Neural progenitor cell (in vitro differentiated cells): ENCODE measurements around the gene EMC1.

Source experiments
- EZH2phosphoT487 ChIP-seq: fragments of 200-600 bp; sonication (generic); IDR thresholded peaks from 2 replicates; pipeline ENCODE4 v1.6.1; 2017; ENCODE audit warnings: antibody characterized with exemption
- TF ChIP-seq, protein P1 (sequence below): fragments of 200-600 bp; sonication (generic); IDR thresholded peaks from 2 replicates; pipeline ENCODE4 v1.5.1; 2017; ENCODE audit warnings: antibody characterized with exemption, mild to moderate bottlenecking

DNA sequence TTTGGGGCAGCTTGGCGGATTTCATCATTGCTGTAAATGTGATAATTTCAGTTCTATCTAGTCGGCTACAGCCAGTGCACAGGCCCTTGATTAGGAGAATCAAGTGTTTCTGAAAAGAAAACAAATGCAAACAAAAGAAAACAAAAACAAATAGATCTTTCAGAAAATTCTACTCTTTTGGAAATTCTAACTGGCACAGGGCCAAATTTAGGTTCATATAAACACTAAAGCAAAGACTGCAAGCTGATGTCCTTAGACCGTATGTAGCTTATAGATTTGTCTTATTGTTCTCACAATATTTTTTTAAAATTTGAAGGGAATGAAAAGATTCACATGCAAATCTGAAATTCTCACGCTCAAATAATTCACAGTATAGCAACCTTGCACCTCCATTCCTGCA, 52.5 kb downstream of the EMC1 start:
- TF ChIP-seq, protein P1, sequence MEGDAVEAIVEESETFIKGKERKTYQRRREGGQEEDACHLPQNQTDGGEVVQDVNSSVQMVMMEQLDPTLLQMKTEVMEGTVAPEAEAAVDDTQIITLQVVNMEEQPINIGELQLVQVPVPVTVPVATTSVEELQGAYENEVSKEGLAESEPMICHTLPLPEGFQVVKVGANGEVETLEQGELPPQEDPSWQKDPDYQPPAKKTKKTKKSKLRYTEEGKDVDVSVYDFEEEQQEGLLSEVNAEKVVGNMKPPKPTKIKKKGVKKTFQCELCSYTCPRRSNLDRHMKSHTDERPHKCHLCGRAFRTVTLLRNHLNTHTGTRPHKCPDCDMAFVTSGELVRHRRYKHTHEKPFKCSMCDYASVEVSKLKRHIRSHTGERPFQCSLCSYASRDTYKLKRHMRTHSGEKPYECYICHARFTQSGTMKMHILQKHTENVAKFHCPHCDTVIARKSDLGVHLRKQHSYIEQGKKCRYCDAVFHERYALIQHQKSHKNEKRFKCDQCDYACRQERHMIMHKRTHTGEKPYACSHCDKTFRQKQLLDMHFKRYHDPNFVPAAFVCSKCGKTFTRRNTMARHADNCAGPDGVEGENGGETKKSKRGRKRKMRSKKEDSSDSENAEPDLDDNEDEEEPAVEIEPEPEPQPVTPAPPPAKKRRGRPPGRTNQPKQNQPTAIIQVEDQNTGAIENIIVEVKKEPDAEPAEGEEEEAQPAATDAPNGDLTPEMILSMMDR, result no peak
- no peak for TF ChIP-seq EZH2phosphoT487
